IPS DF 6.9 (cell line): ENCODE results near the gene SMC4.
"Not testable (repeated sequence)": the region's sequence is repeated elsewhere in the genome, so short reads cannot be mapped to it uniquely, and the experiment has no call there.

ENCODE experiments used
- DNase-seq: peaks from one replicate; pipeline ENCODE4 v3.0.0-alpha.2; 2013; ENCODE audit warnings: low read depth, low spot score
- H3K27ac ChIP-seq: one replicate; pipeline ENCODE4 v1.5.1; 2013; ENCODE audit warnings: low read length, control low read depth
- H3K27me3 ChIP-seq: 2 replicates; pipeline ENCODE4 v1.6.1; 2013; ENCODE audit warnings: mild to moderate bottlenecking, low read length; ENCODE audit not compliant: control insufficient read depth, insufficient read depth
- H3K36me3 ChIP-seq: 2 replicates; pipeline ENCODE4 v1.6.1; 2013; ENCODE audit warnings: low read length; ENCODE audit not compliant: control insufficient read depth, insufficient read depth
- H3K4me1 ChIP-seq: 2 replicates; pipeline ENCODE4 v1.6.1; 2013; ENCODE audit warnings: low read length; ENCODE audit not compliant: control insufficient read depth, insufficient read depth
- H3K4me3 ChIP-seq: 2 replicates; pipeline ENCODE4 v1.5.1; 2013; ENCODE audit warnings: mild to moderate bottlenecking, low read length
- H3K9me3 ChIP-seq: 2 replicates; pipeline ENCODE4 v1.6.1; 2013; ENCODE audit warnings: low read length, inconsistent platforms; ENCODE audit not compliant: control insufficient read depth, insufficient read depth
- WGBS: extraction: QIAGEN DNeasy Blood & Tissue Kit; methylation state at CpG from one replicate; pipeline ENCODE4 v1.1.7; 2013; ENCODE audit warnings: mixed read lengths, missing lambda C conversion rate; ENCODE audit not compliant: insufficient read length, insufficient coverage; 5-methylcytosine and 5-hydroxymethylcytosine counted together

SMC4 gene

DNA sequence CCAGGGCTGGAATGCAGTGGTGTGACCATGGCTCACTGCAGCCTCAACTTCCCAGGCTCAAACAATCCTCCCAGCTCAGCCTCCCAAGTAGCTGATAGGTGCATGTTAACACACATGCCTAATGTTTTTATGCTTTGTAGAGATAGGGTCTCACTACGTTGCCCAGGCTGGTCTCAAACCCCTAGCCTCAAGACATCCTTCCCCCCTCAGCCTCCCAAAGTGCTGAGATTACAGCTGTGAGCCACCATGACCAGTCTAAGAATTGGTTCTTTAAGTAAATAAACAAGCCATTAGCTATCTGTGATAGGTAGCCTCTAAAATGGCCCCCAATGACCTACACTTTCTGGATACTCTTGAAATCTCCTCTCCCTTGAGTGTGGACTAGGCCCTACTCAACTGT, 46.4 kb downstream of the SMC4 start:
- H3K4me1 ChIP-seq, result peaks cover 1% of the 10 kb centered on the region; the same call in 1 of the 2 replicates
- peaks cover 3% of the 10 kb centered on the region; the same call in 1 of the 2 replicates for H3K36me3 ChIP-seq
- no peaks in the 10 kb centered on the region for H3K27me3 ChIP-seq
- H3K4me3 ChIP-seq, result no peak overlapping the region
- no peak overlapping the region for H3K27ac ChIP-seq
- no peak for DNase-seq
- no CpG with 5 or more reads among the region's 1 CpG for WGBS
- no peaks in the 10 kb centered on the region for H3K9me3 ChIP-seq

DNA sequence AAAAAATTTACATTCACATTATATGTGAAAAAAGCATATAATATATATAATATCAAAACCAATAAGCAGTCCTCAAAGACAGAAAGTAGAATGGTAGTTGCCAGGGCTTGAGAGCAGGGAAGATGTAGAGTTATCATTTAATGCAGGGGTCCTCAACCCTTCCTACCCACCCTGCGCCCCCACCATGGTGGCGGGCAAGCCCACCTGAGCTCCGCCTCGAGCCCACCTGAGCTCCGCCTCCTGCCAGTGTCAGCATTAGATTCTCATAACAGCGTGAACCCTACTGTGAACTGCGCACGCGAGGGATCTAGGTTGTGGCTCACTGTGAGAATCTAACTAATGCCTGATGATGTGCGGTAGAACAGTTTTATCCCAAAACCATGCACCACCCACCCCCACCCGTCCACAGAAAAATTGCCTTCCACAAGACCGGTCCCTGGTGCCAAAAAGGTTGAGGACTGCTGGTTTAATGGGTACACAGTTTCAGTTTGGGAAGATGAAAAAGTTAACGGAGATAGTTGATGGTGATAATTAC, 47.1 kb downstream of the SMC4 start:
- Histone ChIP-seq H3K36me3 (peaks cover 3% of the 10 kb centered on the region; the same call in 1 of the 2 replicates), H3K4me3 (no peak overlapping the region), H3K27me3 (no peaks in the 10 kb centered on the region), H3K27ac (no peak overlapping the region), H3K4me1 (peaks cover 1% of the 10 kb centered on the region; the same call in 1 of the 2 replicates), H3K9me3 (no peaks in the 10 kb centered on the region)
- WGBS, result no CpG with 5 or more reads among the region's 13 CpGs
- DNase-seq, result no peak

DNA sequence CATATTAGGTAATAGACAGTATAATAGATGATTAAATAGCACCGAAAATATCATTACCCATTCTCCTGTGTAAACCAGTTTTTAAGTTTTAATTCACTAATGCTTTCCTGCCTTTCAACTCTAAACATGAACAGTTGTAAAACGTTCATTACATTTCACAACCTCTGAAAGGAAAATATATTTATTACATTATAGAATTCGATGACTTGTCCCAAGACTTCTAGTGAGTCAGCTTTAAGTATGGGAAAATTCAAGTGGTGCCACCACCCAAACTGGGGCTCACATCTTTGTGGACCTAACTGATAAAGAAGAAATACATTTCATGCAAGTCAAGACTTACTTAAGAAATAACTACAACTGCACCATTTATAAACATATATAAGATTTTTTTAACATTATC, 48.1 kb downstream of the SMC4 start:
- H3K27me3 ChIP-seq, result no peaks in the 10 kb centered on the region
- DNase-seq, result no peak
- H3K4me3 ChIP-seq, result no peak overlapping the region
- H3K27ac ChIP-seq, result no peak overlapping the region
- H3K9me3 ChIP-seq, result no peaks in the 10 kb centered on the region
- H3K4me1 ChIP-seq, result peaks cover 1% of the 10 kb centered on the region; the same call in 1 of the 2 replicates
- WGBS, result no CpG with 5 or more reads among the region's 3 CpGs
- peaks cover 3% of the 10 kb centered on the region; the same call in 1 of the 2 replicates for H3K36me3 ChIP-seq

GRCh38 chr3:160448845-160449635, 49.6 kb downstream of the SMC4 start:
- H3K27me3 ChIP-seq, result no peaks in the 10 kb centered on the region
- peak overlapping the region; percentile 75 for H3K4me3 ChIP-seq
- no peak overlapping the region for H3K27ac ChIP-seq
- peaks cover 3% of the 10 kb centered on the region; the same call in 1 of the 2 replicates for H3K36me3 ChIP-seq
- H3K4me1 ChIP-seq, result no peaks in the 10 kb centered on the region
- peak; percentile 11 for DNase-seq
- WGBS, result no CpG with 5 or more reads among the region's 26 CpGs
- no peaks in the 10 kb centered on the region for H3K9me3 ChIP-seq

DNA sequence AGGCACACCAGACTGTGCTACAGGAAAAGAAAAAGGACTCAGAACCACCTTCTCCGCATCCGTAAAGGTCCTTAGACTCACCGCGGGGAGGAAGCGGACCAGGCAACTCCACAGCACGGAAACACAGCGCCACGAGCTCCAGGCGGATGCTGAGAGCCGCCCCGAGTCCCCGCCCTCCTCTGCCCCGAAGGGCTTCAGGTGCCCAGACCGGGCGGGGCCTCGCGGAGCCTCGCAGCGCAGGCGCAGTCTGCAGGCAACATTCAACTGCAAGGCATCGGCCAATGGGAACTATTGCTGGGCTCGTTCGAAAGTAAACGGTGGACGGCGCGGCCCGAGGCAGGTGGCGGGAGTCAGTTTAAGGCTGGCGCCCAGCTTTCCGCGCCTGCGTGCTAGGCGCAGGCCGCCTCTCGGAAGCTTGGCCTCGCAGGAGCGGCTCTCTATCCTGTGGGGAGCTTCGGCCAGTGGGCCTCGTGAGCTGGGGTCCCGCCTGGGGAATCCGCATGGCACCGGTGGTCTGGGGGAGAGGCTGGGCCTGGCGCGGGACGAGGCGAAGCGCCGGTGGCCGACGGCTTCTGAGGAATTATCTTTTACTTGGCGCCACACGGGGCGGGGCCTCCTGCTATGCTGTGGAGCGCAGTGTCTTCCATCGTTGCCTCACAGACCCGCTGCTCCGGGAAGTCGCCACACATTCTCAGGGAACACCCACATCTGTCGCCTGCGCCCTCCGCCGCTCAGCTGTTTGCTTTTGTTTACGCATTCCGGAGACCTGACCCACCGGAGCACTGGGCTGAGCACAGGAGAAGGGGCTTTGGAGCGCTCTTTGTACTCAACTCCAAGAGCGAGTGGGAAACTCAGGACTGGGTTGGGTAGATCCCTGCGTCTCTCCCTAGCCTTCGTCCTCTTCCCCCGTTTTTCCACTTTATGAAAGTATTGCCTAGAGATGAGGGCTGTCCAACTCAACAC, 50.5 kb downstream of the SMC4 start, which contains the start of gene TRIM59:
Gene TRIM59, minus strand, starts transcription at position 151 of the 963 bp plus-strand sequence. CDS start 10,603 bp downstream, outside the sequence.
- peak; percentile 93 for DNase-seq
- Histone ChIP-seq H3K4me1 (no peaks in the 10 kb centered on the region), H3K27me3 (no peaks in the 10 kb centered on the region), H3K9me3 (no peaks in the 10 kb centered on the region), H3K36me3 (no peaks in the 10 kb centered on the region; the same call in 1 of the 2 replicates), H3K27ac (no peak within 1 kb of the TSS), H3K4me3 (peak within 1 kb of the TSS; percentile 75)
- no CpG with 5 or more reads among the region's 71 CpGs for WGBS

GRCh38 chr3:160450846-160451245, 51.4 kb downstream of the SMC4 start:
- H3K36me3 ChIP-seq, result no peaks in the 10 kb centered on the region; the same call in 1 of the 2 replicates
- DNase-seq, result no peak
- no peaks in the 10 kb centered on the region for H3K27me3 ChIP-seq
- peak overlapping the region; percentile 75; the same call in 1 of the 2 replicates for H3K4me3 ChIP-seq
- WGBS, result no CpG with 5 or more reads among the region's 3 CpGs
- no peak overlapping the region for H3K27ac ChIP-seq
- no peaks in the 10 kb centered on the region for H3K4me1 ChIP-seq
- H3K9me3 ChIP-seq, result no peaks in the 10 kb centered on the region

DNA sequence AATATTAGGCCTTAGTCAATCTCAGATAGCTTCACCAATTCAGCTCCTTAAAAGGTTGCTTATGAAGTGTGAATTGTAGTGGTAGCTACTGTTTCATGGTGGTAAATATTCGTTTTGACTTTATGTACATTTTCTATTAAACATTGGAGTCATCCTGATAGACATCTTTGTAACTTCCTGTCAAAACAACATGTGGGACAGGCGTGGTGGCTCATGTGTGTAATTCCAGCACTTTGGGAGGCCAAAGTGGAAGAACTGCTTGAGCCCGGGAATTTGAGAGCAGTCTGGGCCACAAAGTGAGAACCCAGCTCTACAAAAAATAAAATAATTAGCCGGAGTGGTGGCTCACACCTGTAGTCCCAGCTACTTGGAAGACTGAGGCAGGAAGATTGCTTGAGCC, 52.2 kb downstream of the SMC4 start:
- H3K36me3 ChIP-seq, result no peaks in the 10 kb centered on the region; the same call in 1 of the 2 replicates
- no peaks in the 10 kb centered on the region for H3K4me1 ChIP-seq
- no peak overlapping the region for H3K4me3 ChIP-seq
- no peaks in the 10 kb centered on the region for H3K27me3 ChIP-seq
- DNase-seq, result no peak
- H3K27ac ChIP-seq, result no peak overlapping the region
- no peaks in the 10 kb centered on the region for H3K9me3 ChIP-seq
- no CpG with 5 or more reads among the region's 4 CpGs for WGBS

DNA sequence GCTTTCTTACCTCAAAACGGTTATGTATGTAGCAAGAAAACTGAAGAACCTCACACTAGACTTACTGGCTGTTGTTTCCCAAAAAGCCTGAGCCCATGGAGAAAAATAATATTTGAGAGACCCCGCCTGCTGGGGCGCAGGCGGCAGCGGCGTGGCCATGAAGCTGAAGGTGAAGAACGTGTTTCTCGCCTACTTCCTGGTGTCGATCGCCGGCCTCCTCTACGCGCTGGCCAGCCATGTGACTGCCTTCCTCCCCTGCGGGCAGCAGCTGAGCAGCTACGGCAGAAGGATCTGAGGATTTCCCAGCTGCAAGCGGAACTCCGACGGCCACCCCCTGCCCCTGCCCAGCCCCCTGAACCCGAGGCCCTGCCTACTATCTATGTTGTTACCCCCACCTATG, 52.8 kb downstream of the SMC4 start:
- H3K27ac ChIP-seq, H3K4me1 ChIP-seq, H3K9me3 ChIP-seq, H3K4me3 ChIP-seq, DNase-seq, H3K36me3 ChIP-seq, H3K27me3 ChIP-seq: not testable (repeated sequence)
- no CpG with 5 or more reads among the region's 19 CpGs for WGBS

DNA sequence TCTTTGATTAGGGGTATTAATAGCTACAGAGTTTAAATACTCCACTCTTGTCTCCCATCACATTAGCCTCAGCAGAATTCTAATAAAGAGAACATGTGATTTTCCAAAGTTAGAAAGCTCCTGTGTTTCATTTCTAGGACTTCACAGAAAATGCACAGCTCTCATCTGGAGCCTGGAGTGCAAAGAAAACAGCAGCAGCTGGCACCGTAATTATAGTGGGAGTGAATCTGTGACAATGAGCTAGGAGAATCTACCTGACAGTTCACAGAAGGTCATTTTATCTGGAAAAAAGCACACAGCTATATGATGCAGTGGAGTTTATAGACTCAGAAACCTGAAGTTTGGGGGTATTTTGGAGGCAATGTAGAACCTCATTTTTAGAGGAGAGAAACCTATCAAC, 55.5 kb downstream of the SMC4 start:
- no peaks in the 10 kb centered on the region for H3K27me3 ChIP-seq
- H3K27ac ChIP-seq, result no peak overlapping the region
- no peaks in the 10 kb centered on the region for H3K36me3 ChIP-seq
- no CpG with 5 or more reads among the region's 1 CpG for WGBS
- no peak for DNase-seq
- H3K9me3 ChIP-seq, result no peaks in the 10 kb centered on the region
- H3K4me3 ChIP-seq, result no peak overlapping the region
- no peaks in the 10 kb centered on the region for H3K4me1 ChIP-seq

DNA sequence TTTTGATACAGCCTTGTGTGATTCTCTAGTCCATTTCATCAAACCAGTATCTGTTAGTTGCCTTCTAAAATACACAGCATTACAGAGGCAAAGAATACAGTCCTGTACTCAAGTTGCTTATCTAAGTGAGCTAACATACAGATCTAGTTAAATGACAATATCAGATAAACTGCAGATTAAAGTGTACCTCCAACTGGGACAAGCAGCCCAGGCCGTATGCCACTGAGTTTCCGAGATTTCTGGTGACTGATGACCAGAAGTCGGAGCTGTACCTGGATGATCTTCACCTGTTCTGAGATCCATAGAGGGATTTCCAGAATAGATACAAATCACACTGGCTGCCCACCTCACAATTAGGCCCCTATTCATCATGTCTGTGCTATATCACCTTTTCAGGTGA, 56.4 kb downstream of the SMC4 start:
- DNase-seq, result no peak
- Histone ChIP-seq H3K27ac (no peak overlapping the region), H3K36me3 (no peaks in the 10 kb centered on the region), H3K9me3 (no peaks in the 10 kb centered on the region), H3K4me3 (no peak overlapping the region), H3K4me1 (no peaks in the 10 kb centered on the region), H3K27me3 (no peaks in the 10 kb centered on the region)
- WGBS, result no CpG with 5 or more reads among the region's 3 CpGs
